IPS DF 4.7 (cell line): ENCODE measurements around the gene HTR7.
"Not testable (repeated sequence)": the region's sequence is repeated elsewhere in the genome, so short reads cannot be mapped to it uniquely, and the experiment has no call there.

ENCODE experiments used
- DNase-seq: peaks from one replicate; pipeline ENCODE4 v3.0.0-alpha.2; 2013; ENCODE audit warnings: low spot score; ENCODE audit errors: extremely low read depth

Gene HTR7

DNA sequence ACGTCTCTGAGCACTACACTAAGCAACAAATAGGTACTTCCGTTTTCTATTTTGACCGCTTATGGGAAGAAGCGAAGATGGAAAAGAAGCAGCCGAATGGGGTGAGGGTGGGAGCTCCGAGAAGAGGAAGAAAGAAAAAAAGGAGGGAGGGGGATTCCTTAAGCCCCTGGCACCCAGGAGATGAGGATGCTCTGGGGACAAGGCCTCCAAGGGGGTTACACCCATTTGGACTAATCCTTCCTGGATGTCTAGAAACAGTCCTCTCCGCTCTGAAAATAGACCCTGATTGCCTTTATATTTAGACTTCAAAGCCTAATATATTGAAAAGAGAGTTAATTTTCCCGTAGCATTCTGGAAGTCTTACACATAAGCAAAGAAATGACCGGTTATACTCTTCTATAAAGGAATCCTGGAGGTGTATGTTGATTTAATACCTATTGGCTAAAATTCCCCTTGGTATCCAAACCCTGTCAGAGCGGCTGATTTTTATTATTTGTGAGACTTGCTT lies 676 bp upstream of the HTR7 start:
- no peak for DNase-seq

DNA sequence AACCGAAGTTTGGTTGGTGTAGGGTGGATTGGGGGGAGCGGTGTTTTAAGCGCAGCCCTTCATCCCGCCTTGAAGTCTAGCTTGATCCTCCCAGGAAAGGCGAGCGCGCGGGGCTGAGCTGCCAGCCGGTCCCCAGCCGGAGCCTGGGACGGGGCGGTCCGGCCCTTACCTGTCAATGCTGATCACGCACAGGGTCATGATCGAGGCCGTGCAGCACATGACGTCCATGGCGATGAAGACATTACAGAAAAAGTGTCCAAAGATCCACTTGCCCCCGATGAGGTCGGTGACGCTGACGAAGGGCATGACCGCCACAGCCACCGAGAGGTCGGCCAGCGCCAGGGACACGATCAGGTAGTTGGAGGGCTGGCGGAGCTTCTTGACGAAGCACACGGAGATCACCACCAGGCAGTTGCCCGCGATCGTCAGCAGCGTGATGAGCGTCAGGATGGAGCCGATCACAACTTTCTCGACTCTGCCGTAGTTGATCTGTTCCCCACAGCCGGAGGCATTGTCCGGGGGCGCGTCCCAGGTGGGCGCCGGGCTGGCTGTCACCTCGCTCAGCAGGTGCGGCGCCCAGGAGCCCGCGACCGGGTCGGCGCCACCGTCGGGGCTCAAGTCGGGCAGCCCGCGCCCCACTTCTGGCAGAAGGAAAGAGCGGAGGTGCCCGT lies 740 bp downstream of the HTR7 start:
- DNase-seq = no peak

DNA sequence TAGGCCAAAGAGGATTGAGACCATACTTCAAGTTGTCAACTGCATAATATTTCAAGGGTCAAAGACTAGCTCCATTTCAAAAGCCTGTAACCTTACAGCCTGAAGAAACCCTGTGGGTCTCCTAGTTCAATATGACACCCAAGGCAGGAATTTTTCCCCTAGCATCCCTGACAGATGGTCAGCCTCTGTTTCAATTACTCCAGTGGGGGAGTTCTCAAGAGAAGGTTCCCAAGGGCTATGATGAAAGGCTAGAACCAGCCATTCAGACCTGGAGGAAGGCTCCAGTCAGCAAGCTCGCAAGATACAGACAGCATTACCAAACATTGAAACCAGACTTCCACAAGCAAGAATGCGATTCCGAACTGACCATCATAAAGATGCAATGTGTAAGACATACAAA lies 1.6 kb downstream of the HTR7 start:
- DNase-seq = no peak

DNA sequence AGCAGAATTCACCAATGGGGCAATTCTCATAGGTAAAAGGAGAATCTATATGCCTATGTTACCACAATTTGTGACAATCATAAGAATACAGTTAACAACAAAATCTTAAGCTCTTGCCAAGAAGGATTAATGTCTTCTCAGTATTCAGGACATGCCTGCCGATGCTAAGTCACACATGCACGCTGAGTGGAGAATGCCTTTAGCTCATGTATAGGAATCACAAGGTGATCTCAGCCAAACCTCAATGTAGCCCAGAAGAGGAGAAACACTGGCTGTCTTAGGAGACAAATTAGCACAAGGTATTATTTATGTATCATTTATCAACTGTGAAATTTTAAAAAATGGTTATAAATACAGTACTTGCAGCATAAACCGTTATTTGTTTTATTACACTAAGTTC lies 2.7 kb downstream of the HTR7 start:
- no peak for DNase-seq

DNA sequence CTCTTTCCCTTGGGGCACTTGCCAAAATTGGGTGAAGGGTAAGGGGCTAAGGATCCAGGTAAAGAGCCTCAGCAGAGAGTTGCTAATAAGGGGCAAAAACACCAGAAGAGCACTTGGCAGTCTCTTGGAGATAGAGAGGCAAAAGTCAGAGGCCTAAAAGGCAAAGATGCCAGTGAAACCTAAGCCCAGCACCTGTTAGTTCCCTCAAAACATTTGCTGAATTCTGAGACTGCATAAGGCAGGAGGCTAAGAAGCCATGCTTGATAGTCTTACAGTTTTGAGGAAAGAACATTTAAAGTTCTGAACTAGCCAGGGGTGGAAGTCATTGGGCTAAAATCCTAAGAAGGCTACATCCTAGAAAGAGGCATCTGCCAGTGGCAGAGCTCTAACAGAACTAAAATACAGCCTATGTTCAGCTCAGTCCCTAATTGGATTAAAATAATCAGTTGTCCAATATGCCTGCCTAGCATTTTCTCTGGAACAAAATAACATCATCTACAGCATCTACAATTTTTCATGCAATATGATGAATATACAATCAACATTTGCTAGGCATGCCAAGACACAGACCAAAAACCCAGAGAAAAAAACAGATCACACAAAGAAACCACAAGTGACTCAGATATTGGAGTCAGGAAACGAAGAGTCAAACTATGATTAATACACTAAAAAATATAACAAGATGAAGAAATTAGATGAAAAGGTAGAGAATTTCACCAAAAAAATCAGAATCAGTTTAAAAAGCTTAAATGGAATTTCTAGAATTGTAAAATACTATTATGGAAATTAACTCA lies 7.7 kb downstream of the HTR7 start:
- DNase-seq = no peak

DNA sequence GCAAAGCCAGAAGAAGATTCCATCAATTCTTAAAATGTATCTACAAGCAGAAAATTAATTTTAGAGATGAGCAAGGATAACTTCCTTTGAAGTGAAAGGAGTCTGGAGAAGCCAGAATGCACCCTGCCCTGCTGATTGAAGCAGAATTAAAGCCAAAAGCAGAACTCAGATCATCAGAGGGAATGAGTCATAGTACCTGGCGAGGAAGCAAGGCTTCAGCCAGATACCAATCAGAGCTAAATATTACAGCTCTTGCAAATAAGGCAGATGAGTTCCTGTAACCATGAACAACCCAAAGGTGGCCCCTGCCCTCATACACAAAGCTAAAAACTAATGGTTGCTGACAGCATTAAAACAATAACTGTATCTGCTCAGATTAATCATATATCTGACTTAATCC lies 10.4 kb downstream of the HTR7 start:
- DNase-seq = no peak

DNA sequence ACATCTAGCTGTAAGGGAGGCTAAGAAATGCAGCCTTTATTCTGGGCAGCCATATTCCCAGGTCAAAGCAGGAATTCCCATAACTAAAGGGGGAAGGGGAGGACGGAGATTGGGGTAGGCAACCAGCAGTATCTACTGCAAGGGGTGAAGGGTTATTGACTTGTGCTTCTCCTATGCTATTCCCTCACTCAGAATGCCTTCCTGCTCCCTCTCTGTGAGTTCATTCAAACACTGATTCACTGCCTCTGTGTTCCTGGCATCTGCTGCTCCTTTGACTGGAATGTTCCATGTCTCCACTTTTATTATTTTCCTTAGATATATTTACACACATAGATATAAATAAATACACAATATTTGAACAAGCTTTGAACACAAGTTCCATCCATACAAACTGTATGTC lies 11.1 kb downstream of the HTR7 start:
- DNase-seq = no peak

DNA sequence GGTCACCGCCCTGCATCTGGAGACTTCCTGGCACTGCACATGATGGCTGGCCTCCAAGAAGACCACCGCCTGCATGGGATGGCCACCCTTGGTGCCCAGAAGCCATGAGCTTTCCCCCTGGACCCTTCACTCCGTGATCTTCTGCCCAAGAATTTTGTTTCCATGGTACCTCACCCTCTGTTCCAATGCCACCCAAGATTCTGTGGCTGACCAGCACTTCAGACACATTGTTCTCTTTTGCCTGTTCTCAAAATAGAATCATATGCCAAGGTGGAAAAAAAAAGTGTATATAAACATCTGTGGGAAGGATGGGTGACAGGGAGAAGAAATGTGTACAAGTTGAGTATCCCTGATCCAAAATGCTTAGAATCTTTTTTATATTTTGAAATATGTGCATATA lies 12.1 kb downstream of the HTR7 start:
- DNase-seq = no peak

DNA sequence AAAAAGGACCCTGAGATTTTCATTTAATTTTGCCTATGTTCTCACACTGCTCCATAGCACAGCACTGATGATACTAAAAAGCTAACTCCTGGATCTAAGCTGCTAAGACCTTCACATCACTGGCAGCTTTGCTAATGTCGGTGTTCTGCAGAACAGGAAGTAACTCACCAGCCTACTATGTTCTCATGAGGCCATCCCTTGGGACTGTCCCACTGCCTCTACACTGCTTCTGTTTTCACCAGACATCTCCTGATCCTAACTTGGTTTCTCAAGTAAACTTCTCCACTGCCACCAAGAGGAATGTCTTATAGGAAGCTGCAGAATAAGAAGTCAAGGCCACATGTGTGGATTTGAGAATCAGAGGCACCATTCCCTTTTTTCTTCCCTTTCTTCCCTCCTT lies 15.1 kb downstream of the HTR7 start:
- DNase-seq = no peak

DNA sequence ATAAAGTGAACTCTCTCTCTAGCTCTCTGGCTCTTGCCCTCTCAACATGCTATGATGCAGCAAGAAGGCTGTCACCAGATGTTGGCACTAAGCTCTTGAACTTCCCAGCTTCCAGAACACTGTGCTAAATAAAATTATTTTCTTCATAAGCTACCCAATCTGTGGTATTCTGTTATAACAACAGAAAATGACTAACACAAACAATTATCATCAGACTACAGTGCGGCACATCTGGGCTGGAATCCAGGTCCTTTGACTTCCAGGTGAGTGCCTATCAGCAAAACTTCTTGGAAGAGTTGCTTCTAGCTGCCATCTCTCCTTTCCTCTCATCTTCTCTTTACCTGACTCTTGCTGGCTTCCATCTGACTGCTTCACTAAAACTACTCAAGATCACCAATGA lies 20.4 kb downstream of the HTR7 start:
- no peak for DNase-seq

DNA sequence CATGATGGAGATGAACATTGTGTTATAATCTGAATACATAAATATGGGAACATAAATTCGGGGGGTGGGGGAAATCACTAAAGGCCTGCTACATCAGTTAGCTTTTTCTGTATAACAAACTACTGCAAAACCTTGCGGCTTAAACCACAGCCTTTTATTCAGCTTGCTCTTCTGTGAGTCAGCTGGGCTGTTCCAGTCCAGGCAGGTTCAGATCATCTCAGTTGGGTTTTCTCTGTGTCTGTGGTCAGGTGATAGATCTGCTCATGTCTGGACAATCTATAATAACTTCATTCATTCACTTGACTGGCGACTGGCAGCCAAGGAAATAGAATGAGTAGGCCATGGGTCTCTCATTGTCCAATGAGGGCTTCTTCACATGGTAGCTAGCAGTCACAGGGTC lies 23.5 kb downstream of the HTR7 start:
- DNase-seq = no peak

DNA sequence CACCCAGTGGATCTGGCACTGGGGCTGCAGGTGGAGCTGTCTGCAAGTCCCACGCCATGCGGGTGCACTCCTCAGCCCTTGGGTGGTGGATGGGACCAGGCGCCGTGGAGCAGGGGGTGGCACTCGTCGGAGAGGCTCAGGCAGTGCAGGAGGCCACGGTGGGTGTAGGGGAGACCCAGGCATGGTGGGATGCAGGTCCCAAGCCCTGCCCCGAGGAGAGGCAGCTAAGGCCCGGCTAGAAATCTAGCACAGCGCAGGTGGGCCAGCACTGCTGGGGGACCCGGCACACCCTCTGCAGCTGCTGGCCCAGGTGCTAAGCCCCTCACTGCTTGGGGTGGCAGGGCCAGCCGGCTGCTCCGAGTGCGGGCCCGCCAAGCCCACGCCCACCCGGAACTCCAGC lies 25.7 kb downstream of the HTR7 start:
- no peak for DNase-seq

DNA sequence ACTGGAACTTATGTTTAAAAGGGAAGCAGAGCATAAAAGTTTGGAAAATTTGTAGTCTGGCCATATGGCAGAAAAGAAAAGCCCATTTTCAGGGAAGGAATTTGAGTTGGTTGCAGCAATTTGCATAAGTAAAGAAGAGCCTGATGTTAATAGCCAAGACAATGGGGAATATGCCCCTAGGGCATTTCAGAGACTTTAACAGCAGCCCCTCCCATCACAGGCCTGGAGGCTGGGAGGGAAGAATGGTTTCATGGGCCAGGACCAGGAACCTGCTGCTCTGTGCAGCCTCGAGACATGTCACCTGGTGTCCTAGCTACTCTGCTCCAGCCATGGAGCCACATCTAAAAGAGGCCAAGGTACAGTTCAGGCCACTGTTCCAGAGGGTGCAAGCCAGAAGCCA lies 35.3 kb downstream of the HTR7 start:
- DNase-seq = no peak

DNA sequence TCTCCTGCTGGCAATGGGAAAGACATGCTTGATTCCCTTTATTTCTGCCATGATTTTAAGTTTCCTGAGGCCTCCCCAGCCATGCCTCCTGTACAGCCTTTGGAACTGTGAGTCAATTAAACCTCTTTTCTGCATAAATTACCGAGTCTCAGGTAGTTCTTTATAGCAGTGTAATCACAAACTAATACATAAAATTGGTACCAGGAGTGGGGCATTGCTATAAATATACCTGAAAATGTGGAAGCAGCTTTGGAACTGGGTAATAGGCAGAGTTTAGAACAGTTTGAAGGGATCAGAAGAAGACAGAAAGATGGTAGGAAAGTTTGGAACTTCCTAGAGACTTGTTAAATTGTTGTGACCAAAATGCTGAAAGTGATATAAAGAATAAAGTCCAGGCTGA lies 36.0 kb downstream of the HTR7 start:
- DNase-seq = not testable (repeated sequence)

DNA sequence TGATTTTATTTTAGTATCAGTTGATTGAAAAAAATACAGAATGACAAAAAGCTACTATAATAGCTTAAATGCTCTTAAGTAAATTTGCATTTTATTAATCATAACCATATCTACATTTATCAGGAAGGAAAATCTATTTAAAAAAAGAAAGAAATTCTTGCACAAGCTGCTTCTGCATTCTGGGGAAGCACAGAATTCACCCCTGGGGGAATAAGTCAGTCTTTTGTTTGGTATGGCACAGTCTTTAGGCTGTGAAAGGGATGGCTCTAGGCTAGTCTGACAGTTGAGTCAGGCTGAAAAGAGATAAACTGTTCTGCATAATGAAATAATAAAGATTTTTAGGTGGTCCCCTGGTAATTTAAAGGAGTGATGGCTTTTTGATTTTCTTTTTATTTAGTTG lies 37.9 kb downstream of the HTR7 start:
- DNase-seq = no peak

DNA sequence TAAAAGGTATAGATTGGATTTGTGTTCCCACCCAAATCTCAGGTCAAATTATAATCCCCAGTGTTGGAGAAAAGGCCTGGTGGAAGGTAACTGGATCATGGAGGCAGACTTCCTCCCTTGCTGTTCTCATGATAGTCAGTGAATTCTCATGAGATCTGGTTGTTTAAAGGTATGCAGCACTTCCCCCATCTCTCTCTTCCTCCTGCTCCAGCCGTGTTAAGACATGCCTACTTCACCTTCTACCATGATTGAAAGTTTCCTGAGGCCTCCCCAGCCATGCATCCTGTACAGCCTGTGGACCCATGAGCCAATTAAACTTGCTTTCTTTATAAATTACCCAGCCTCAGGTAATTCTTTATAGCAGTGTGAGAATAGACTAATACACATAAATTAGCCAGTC lies 39.1 kb downstream of the HTR7 start:
- DNase-seq = no peak

DNA sequence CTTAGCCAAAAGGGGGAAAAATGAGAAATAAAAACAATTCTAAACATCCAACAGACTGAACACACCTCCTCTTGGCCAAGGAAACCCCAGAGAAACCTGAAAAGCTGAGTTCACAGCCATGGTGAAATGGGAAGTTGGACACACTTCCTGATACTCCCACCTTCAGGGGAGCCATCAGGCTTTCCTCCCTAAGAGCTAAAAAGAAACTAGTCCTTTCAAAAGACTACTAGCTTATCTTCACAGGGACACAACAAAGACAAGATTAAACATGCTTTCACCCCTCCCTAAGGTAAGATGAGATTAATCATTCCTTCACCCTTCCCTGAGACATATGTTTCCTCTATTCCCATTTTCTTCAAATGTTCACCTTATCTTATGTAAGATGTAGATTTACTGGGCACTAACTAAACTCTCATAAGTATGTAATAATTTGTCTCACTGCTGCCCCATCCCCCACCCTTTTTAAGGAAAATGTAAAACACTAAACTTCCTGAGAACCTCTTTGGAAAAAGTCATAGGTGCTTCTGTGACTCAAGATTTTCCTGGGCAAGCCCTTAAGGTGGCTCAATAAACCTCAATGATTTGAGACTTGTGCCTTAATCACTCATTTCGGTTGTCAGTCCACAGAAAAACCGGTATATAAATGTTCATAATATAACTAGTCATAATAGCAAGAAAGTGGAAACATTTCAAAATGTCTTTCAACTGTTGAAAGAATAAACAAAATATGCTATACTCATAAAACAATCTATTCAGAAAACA lies 40.5 kb downstream of the HTR7 start:
- DNase-seq = no peak

DNA sequence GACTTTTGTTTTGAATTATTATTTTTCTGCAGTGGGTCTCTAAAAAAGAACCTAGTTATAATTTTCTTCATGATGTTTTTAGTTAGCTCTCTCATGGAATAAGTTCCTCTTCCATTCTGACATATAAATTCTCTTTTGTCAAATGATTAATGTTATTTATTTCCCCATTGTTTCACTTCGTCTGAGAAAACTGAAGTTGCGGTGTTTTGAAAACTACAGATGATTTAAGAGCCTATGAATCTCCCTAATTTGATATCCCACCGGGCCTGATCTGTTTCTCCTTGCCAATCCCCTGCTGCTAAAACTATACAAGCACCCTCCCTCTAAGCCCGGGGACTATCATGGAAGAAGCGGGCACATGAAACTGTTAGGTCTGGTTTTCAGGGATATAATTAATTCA lies 41.4 kb downstream of the HTR7 start:
- DNase-seq = no peak

DNA sequence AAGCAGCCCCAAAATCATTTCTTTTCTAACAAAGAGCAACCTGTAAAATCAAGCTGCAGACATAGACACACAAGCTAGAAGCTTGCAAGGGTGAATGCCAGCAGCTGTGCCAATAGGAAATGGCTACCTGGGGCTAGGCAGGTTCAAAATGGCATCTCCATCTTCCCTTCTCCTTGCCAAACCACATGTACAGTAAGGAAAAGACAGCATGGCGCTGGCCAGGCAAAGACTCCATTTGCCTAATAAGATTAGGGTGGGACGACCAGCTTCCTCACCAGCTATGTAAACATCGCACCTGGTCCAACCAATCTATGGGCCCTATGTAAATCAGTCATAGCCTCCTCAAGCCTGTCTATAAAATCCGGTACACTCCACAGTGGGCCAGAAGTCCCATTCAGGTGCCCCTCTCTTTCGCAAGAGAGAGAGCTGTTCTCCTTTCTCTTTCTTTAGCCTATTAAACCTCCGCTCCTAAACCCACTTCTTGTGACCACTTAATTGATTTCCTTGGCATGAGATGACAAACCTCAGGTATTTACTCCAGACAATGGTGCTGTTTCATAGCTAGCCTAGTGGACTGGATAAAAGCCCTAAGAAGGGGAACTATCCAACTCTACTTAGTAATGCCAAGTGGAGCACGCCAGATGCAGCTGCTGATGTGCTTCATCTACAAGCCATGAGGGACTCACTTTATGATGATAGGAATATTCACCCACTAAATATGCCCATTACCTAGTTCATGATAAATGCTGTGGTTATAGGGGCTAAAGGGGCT lies 44.1 kb downstream of the HTR7 start:
- no peak for DNase-seq

DNA sequence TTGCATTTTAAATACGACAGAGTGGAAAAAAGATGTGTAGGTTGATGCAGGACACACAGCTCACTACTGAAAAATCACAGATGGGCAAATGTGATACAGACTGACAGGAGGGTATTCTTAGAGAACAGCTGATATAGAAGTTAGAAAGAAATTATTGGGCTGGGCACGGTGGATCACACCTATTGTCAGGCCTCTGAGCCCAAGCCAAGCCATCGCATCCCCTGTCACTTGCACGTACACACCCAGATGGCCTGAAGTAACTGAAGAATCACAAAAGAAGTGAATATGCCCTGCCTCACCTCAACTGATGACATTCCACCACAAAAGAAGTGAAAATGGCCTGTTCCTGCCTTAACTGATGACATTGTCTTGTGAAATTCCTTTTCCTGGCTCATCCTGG lies 50.7 kb downstream of the HTR7 start:
- not testable (repeated sequence) for DNase-seq

DNA sequence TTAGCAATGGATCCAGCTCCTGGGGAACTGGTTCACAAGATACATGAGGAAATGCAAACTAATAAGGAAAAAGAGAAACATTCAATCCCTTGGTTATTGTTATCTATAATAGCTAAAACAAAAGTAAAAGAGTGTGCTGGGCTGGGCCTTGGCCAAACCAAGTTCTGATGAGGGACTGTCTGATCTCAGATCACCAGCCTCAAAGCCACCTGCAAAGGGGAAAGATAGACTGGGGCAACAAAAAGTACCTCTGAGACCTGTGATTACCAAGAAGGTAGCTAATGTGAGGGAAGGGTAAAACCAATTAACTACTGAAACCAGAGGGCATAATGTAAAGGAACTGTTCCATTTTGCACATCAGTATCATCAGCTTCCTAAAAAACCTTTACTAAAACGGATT lies 51.2 kb downstream of the HTR7 start:
- DNase-seq = no peak

DNA sequence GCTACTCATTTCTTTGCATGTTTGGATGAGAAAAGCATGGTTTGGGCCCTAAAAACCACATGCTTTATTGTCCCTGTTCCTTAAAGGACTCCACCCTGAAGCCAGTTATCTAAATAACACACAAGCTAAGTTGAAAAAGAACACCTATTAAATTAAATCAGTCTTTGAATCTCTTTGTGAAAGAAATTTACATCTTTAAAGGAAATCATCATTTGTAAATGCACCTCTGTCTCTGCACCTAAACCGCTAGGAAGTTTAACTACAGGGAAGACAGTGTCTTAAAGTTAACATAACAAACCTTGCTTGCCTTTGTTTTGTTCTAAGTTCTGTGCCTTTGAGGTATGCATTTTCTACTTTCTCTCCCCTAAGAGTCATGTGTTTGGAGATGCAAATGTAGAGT lies 52.6 kb downstream of the HTR7 start:
- peak; percentile 28 for DNase-seq
